Putamen (tissue), 1 donor: ENCODE measurements around the gene PPP1R1C.

ENCODE experiments used
- DNase-seq: peaks from one replicate; pipeline ENCODE4 v3.0.0-alpha.2; 2016; ENCODE audit warnings: low spot score

The PPP1R1C gene

DNA sequence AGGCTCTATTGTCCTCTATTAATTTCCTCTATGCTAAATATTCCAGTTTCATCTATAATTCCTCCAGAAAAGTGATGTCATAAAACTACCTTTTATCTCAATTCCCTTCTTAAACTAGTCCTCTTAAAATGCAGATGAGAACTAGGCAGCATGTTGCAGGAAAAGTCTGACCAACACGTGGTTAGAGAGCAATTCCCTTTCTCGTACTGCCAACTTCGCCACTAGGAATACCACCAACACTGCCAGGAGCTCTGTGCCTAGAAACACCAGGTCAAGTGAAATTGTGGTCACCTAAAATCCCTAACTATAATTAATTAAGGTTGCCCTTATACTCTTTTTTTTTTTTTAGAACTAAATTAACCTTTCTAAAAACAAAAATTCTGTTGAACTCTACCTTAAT is 127.7 kb downstream of the PPP1R1C start:
- DNase-seq, result no peak

DNA sequence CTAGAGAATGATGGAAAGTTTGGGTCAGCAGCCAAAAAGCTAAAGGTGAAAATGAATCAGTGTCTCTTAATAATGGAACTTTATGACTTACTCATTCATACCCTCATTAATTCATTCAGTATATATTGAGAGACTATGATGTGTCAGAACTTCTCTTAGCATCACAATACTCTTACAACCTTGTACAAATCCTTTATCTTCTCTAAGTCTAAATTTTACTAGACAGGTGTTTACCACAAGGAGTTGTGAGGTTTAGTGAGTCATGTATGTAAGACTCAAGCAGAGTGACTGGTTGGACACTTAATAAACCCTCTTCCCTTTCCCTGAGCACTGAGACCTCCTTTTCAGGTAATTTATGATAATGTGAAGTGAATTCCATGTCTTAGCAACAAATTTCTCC is 129.6 kb downstream of the PPP1R1C start:
- DNase-seq, result no peak

DNA sequence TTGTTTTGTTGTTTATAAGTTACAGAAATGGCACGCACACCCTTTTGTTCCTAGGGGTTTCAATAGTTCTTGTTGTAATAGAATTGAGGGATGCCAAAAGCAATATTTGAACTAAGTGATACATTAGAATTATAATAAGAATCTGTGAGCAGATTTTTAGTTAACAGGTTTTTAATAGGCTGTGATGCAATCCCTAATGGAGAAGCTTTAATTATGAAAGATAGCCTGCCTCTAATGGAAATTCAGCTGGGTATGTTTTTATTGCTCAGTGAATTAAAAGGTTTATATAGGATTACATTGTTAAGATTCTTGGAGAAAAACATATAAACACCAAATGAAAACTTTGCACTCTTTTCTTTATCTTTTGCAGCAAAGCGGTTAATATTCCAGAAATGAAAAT is 131.1 kb downstream of the PPP1R1C start:
- DNase-seq, result no peak

DNA sequence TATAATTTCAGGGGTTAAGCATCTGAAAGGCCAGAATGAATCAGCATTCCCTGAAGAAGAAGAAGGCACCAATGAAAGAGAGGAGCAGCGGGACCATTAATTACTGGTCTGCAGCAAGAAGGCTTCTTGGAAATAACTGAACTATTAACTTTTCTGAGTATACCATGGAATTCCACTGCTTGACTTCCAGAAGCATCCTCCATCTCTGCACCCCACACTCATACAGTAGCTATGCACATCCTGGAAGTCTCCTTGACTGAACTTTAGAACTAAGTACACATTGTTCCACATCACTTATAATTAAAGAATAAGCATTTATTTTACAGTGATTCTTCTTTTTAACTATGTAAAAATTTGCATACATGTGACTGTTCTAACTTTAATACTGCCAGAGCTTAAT is 131.5 kb downstream of the PPP1R1C start:
- no peak for DNase-seq

DNA sequence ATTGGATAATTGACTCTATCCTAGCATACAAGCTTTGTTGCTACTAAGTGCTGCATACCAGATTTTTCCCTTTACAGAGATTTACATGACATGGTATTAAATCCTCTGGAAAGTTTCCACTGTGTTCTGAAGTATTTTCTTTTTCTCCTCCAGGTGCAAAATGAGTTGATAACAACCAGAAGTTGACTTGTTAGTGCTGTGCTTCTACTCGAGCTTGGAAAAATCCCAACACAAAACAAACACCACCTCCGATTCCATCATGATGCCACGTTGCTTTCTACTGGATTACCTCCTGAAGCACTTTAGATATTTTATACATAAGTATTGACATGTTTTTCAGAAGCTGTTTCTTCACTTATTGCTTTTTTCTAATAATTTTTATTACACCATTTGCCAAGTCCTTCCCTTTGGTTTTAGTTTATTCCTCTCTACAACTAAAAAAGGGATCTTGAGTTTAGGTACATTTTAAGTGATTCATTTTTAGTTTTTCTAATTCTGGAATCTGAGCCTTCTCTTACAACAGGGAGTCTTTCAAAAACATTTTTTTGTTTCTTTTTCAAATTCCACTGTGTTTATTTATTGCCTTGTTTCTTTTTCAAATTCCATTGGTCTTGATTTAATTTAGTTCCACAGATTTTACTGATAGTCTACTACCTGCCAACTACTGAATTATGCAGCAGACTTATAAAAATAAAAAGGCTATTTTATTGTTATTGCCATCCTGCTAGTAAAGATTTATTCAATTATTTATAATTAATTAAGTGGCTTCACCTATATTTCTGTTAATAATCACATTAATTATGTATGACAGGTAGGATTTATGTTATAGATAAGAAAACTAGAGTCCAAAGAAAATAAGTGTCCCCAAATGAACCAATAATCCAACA is 143.4 kb downstream of the PPP1R1C start:
- no peak for DNase-seq

DNA sequence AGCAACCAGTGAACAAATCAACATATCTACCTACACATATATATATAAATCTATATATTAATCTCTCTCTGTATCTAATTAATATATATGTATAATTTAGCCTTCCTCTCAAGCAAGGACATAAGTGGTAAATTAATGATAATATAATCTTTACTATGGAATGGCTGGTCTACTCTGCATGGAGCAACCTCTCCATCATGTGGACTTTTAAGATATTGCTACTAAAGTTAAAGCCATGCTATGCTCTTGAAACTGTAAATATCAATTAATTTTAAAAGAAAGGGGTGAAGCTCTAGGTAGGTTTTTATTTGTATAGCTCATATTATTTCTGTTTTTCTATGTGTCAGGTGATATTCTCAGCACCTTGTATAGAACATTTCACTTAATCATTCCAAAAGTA is 147.0 kb downstream of the PPP1R1C start:
- DNase-seq, result no peak

DNA sequence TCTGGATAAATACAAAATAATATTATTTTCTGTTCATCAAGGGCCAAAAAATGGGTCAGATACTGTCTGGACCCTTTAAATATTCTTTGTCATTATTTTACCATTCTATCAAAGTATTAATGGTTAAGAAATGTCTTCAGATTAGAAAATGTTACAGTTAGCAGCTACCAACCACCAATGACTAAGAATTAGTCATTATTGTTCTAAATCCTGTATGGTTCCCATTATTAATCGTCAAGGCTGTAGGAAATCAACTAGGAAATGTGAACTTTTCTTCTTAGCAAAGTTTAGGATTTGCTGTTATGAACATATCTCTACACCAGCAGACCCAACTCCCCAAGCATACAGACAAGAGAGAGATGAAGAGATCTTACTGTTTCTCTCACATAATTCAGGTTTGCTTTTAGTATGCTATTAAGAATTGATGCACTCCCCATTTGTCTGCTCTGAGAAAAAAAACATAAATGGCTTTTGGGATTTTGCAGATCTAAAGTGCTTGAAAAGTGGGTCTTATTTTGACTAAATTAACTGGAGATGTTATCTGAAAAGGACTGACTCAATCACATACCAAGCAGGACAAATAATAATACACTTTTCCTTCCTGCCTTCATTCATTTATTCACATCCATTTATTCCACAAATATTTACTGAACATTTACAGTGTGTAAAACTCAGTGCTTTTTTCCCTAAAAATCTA is 147.7 kb downstream of the PPP1R1C start:
- DNase-seq, result no peak

DNA sequence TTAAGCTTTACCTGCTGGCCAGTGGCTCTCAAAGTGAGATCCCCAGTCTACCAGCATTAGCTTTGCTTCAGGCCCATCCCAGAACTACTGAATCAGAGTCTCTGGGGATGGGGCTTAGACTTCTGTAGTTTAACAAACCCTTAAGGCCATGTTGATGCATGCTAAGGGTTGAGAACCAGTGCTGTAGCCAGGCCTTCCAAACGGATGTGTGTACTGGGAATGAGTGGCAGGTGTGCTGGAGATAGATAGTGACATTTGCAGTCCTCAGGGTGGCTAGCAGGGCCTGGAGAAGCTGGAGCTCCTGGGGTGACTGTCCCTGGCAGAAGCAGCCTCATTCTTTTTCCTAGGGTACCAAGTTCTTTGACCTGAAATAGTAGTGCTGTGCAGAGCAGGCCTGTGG is 148.5 kb downstream of the PPP1R1C start:
- no peak for DNase-seq

DNA sequence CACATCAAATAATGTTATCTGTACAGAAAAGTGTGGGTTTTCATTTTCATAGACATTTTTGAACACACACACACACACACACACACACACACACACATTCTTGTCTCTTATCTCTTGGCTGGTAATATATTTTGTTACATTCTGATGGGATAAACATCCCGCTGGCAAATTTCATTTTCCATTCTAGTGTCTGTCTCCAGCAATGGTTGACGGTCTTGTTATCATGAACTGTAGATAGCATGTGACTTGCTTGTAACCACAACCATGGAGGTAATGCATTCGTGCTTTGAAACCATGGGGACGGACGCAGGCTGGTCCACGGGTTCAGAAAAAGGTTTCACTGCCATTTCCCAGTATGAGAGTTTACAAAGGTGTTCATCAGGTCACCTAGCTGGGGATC is 156.4 kb downstream of the PPP1R1C start:
- no peak for DNase-seq

DNA sequence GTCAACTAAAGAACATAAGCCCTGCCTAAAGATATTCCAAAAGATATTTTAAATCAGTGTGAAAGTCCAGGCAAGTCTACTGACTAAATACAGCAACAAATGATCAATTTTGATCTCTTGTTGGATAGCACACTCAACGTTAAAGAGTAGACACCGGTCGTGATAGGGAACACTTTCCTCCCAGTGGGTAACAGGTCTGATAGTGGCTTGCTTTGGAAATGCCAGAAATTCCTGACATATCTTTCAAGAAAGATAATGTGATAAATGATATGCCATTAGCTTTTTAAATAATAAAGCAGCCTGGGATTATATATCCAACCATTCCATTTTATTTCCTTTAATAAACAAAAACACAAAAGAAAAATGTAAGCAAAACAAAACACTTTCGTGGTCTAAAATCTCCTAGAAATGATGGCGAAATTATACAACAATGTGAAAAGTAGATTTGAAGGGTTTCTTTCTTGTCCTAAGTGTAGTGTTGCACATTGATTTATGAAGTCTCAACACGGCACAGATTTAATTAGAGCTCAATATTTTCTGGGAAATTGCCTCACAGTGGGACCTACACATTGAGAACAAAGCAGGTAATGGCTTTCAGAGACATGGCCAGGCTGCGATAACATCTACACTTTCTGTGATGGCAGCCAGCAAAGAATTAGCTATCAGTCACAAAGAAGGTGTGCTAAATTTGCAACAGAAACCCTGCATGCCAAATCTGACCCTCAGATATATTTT is 158.6 kb downstream of the PPP1R1C start:
- no peak for DNase-seq

DNA sequence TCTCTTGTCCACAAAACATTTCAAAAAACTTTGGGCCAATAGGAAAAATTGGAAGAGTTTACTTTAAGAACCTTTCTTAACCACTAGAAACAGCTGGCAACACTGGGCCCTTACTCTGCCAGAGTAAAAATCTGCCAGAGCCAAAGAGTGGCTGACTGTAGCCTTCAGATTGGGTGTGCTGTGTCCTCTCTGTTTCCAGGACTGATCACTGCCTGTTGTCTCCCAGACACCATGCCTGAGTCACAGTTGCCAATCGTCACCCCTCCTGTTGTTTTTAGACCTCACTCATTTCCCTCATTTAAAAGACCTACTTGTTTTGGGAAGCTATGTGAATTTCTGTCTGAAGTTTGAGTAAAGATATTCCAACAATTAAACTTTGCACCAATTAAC is 159.1 kb downstream of the PPP1R1C start:
- no peak for DNase-seq

DNA sequence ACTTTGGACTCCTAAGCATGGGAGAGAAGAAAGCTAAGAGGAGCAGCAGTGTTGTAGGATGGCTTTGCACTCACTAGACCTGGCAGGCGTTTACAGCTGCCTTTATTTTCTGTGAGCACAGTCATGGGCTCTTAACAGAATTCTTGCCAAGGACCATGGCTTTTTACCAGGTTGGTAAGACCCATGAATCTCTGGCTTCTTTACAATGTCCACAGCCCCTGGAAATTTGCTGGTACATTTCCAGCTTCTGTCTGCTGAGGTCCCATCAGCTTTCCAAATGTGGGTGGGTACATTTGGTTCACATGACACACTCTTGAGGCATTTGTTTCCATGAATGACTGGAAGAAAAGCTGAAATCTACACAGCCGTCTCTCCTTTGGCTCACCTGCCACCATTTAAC is 162.7 kb downstream of the PPP1R1C start:
- DNase-seq, result no peak

DNA sequence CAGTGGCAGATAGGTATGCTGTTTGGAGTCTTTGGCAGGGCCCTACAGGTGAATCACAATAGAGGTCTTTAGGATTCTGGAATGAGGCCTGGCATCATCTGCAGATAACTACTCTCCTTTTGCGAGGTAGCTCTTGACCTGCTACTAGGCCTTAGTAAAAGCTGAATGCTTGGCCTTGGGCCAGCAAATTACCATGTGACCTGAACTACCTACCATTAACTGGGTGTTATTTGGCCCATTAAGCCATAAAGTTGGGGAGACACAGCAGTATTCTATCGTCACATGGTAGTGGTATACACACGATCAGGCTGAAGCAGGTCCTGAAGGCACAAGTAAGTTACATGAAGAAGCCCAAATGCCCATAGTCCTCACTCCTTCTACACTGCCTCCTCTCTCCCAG is 178.2 kb downstream of the PPP1R1C start:
- no peak for DNase-seq

DNA sequence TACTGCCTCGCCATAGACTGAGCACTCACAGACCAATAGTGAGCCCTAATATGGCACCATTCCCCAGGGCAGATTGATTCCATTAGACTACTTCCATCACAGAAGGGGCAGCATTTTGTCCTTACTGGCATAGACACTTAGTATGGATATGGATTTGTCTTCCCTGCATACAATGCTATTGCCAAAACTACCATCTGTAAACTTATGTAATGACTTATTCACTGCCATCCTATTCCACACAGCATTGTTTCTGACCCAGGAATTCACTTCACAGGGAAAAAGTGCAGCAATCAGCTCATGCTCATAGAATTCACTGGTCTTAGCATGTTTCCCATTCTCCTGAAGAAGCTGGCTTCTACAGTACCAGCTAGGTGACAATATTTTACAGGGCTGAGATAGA is 179.0 kb downstream of the PPP1R1C start:
- no peak for DNase-seq

DNA sequence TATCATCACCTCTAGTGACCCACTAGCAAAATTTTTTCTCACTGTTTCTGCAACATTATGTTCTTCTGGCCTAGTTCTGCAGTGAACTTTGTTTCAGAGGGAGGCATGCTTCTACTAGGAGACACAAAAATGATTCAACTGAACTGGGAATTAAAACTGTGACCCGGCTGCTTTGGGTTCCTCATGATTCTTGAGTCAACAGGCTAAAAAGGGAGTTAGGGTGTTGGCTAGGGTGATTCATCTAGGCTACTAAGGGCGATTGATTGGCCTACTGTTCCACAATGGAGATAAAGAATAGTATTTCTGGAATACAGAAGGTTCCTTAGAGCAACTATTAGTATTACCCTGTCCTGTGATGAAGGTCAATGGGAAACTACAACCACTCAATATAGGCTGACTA is 179.5 kb downstream of the PPP1R1C start:
- DNase-seq, result no peak

DNA sequence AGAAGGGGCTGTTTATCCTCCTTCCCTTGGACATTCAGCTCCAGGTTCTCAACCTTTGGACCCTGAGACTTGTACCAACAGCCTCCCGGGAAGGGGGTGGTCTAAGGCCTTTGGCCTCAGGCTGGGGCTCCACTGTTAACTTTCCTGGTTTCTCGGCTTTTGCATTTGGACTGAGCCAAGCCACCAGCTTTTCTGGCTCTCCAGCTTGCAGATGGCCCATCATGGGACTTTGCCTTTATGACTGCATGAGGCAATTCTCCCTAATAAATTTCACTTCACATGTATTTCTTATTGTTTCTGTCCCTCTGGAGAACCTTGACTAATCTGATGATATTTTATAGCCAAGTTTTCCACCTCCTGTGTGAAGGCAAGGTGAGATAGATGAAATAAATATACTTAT is 180.8 kb downstream of the PPP1R1C start:
- DNase-seq, result no peak

DNA sequence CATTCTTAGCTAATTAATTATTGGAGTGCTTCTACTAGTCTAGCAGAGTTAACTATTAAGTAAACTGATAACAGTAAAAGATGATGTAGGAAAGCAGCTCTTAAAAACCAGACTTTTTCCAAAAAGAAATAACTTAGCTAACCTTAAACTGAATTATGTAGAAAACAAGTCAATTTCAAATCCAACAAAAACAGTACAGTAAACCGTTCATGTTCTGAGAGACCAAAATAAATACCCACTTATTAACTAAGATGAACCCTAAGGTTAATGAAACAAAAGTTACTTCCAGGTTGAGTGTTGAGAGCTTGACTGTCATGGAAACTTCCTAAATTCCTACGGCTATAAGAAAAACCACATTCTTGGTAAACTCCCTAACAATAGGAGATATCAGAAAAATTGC is 181.2 kb downstream of the PPP1R1C start:
- no peak for DNase-seq
